SU-DHL-6 (cell line): ENCODE results near the gene IL36B.

Experiments
- H2AFZ ChIP-seq: fragments of 200-600 bp; sonication (generic); 2 replicates; pipeline ENCODE4 v1.6.1; 2014; ENCODE audit warnings: low read depth, mild to moderate bottlenecking, moderate library complexity, mixed read lengths, antibody characterized with exemption, low read length; ENCODE audit not compliant: severe bottlenecking
- H3F3A ChIP-seq: fragments of 200-600 bp; shearing (Covaris generic); 2 replicates; pipeline ENCODE4 v1.6.0; 2016; ENCODE audit warnings: antibody characterized with exemption, mild to moderate bottlenecking; ENCODE audit not compliant: insufficient read depth
- H3K27ac ChIP-seq: fragments of 200-600 bp; sonication (generic); 2 replicates; pipeline ENCODE4 v1.5.1; 2016; ENCODE audit warnings: low read depth, mild to moderate bottlenecking, low read length, moderate library complexity, mixed read lengths
- H3K27me3 ChIP-seq: fragments of 200-600 bp; sonication (generic), shearing (Covaris generic); 2 replicates; pipeline ENCODE4 v1.6.0; 2014; ENCODE audit warnings: mild to moderate bottlenecking, low read length
- H3K36me3 ChIP-seq: fragments of 200-600 bp; sonication (generic); 2 replicates; pipeline ENCODE4 v1.6.1; 2014; ENCODE audit warnings: mild to moderate bottlenecking, low read length, mixed read lengths
- H3K4me2 ChIP-seq: fragments of 300-600, 200-600 bp; shearing (Covaris generic), sonication (generic); 2 replicates; pipeline ENCODE4 v1.6.0; 2014; ENCODE audit warnings: low read length, low read depth, mild to moderate bottlenecking; ENCODE audit not compliant: poor library complexity, severe bottlenecking
- H3K4me3 ChIP-seq: fragments of 200-600 bp; sonication (generic); 2 replicates; pipeline ENCODE4 v1.5.1; 2014; ENCODE audit warnings: antibody characterized with exemption, low read length, mild to moderate bottlenecking, mixed read lengths; ENCODE audit not compliant: insufficient read depth, poor library complexity, severe bottlenecking
- H3K79me2 ChIP-seq: fragments of 200-600 bp; sonication (generic); 2 replicates; pipeline ENCODE4 v1.6.1; 2014; ENCODE audit warnings: mild to moderate bottlenecking, low read length, moderate library complexity; ENCODE audit not compliant: insufficient read depth
- H3K9ac ChIP-seq: fragments of 200-600 bp; sonication (generic); 2 replicates; pipeline ENCODE4 v1.7.0; 2014; ENCODE audit warnings: mild to moderate bottlenecking, low read length
- H3K9me2 ChIP-seq: fragments of 200-600 bp; sonication (generic); replicated peaks from 2 replicates; pipeline ENCODE4 v1.6.1; 2014; ENCODE audit warnings: low read length; ENCODE audit not compliant: insufficient read depth
- H3K9me3 ChIP-seq: fragments of 200-600 bp; sonication (generic); 2 replicates; pipeline ENCODE4 v1.6.1; 2014; ENCODE audit warnings: low read length, mixed read lengths; ENCODE audit not compliant: insufficient read depth
- H4K20me1 ChIP-seq: fragments of 200-600 bp; sonication (generic); 2 replicates; pipeline ENCODE4 v1.6.1; 2014; ENCODE audit warnings: low read depth, mild to moderate bottlenecking, antibody characterized with exemption, low read length, moderate library complexity, mixed read lengths
- CTCF ChIP-seq: fragments of 200-600 bp; sonication (generic); IDR thresholded peaks from one replicate; pipeline ENCODE4 v1.5.1; 2017; ENCODE audit warnings: antibody characterized with exemption, mild to moderate bottlenecking, low read length, moderate library complexity; ENCODE audit not compliant: insufficient read depth, poor library complexity, severe bottlenecking
- EZH2phosphoT487 ChIP-seq: fragments of 200-600 bp; sonication (generic), shearing (Covaris generic); conservative IDR thresholded peaks from 2 replicates; pipeline ENCODE4 v1.6.1; 2018; ENCODE audit warnings: mild to moderate bottlenecking, antibody characterized with exemption, low read length, moderate library complexity, mixed read lengths

The IL36B gene

DNA sequence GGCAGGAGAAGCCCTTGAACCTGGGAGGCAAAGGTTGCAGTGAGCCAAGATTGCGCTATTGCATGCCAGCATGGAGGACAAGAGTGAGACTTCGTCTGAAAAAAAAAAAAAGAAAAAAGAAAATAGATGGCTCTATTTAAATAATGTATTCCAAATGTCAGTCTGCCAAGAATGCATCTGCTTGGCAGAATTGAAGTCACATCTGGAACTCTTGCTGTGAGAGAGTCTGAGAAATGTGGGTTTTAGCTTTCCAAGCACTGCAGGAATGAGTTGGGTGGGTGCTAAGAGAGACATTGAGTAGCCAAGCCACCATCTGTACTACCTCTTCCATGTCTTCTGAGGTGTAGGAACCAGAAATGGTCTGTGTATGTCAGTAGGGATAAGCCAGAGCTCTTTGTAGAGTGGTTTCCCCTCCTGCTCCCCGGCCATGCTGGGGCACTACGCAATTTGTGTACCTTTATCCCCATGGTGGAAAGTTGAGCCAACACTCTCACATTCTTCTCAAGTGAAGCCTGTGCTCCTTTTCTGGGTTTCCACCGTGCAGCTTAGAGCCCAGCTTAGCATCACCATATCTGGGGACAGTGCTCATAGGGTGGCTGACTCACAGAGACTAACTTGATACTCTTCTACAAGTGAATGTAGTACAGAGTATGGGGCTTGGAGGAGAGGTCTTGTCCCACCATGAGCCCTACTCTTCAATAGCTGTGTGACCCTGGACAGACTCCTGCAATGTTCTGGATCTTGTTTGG is 40.4 kb upstream of the IL36B start:
- H3K4me3 ChIP-seq, result no peak overlapping the region
- no peaks in the 10 kb centered on the region for H3K9me3 ChIP-seq
- H3K4me2 ChIP-seq, result no peak overlapping the region
- no peaks in the 10 kb centered on the region for H3K36me3 ChIP-seq
- H3K79me2 ChIP-seq, result no peaks in the 10 kb centered on the region
- TF ChIP-seq EZH2phosphoT487, result no peak
- TF ChIP-seq CTCF, result no peak
- H3K27me3 ChIP-seq, result no peaks in the 10 kb centered on the region
- H3F3A ChIP-seq, result no peaks in the 10 kb centered on the region
- no peak overlapping the region for H3K9ac ChIP-seq
- H3K9me2 ChIP-seq, result no peaks in the 10 kb centered on the region
- H2AFZ ChIP-seq, result no peak overlapping the region
- no peaks in the 10 kb centered on the region for H4K20me1 ChIP-seq
- no peak overlapping the region for H3K27ac ChIP-seq

DNA sequence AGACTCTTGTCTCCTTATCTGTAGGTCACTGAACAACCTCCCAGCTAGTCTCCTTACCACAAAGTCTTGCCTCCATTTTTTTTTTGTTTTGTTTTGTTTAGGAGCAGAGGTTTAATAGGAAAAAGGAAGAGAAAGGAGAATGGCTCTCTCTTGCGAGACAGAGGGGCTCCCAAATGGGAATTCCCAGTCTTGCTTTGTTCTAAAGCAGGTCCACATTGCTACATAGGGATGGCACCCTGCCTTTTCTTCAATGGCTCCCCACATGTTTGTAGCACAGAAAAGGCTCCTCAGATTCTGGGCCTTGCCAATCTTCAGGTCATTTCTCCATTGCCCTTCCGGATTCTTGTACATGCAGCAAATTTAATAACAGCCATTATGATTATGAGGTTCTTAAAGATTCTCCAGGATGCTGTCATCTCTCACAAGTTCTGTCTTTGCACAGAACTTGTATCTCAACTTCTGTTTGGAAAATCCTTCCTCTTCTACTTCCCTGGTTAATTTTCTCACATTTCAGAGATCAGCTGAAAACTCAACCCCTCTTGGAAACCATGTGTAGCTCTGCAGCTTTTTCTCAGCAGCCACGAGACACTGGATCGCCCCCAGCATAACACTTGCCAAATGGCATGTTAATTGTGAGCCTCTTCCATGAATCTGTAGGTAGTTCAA is 38.7 kb upstream of the IL36B start:
- no peak overlapping the region for H3K4me3 ChIP-seq
- H2AFZ ChIP-seq, result no peak overlapping the region
- H3K27ac ChIP-seq, result no peak overlapping the region
- no peaks in the 10 kb centered on the region for H3K79me2 ChIP-seq
- no peaks in the 10 kb centered on the region for H3K27me3 ChIP-seq
- H3K36me3 ChIP-seq, result no peaks in the 10 kb centered on the region
- H4K20me1 ChIP-seq, result no peaks in the 10 kb centered on the region
- H3K9me2 ChIP-seq, result no peaks in the 10 kb centered on the region
- H3K9me3 ChIP-seq, result no peaks in the 10 kb centered on the region
- no peak overlapping the region for H3K4me2 ChIP-seq
- no peak for TF ChIP-seq CTCF
- TF ChIP-seq EZH2phosphoT487, result no peak
- no peak overlapping the region for H3K9ac ChIP-seq
- no peaks in the 10 kb centered on the region for H3F3A ChIP-seq

DNA sequence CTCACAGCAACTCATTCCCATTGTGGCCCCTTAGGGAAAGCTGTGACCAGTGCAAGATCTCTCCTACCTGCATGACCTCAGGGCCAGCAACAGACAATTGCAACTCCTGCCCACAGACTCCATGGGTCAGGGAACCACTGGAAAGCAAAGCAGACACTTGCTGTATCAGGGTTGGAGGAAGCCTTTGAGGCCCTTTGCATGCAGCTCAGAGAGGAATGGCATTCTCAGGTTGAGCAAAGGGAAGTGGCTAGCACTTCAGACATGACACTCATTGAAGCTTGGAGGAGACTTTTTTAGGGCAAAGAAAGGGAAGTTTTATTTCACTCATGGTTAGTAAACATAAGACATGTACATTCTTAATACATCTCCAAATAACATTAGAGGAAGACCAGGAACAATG is 37.2 kb upstream of the IL36B start:
- no peaks in the 10 kb centered on the region for H3K36me3 ChIP-seq
- H3K9ac ChIP-seq, result no peak overlapping the region
- no peaks in the 10 kb centered on the region for H3K9me3 ChIP-seq
- H3K4me2 ChIP-seq, result no peak overlapping the region
- H4K20me1 ChIP-seq, result no peaks in the 10 kb centered on the region
- no peaks in the 10 kb centered on the region for H3F3A ChIP-seq
- H3K4me3 ChIP-seq, result no peak overlapping the region
- TF ChIP-seq CTCF, result no peak
- no peak for TF ChIP-seq EZH2phosphoT487
- H2AFZ ChIP-seq, result no peak overlapping the region
- H3K27me3 ChIP-seq, result no peaks in the 10 kb centered on the region
- H3K9me2 ChIP-seq, result no peaks in the 10 kb centered on the region
- no peak overlapping the region for H3K27ac ChIP-seq
- H3K79me2 ChIP-seq, result no peaks in the 10 kb centered on the region
